BE2C (cell line): Measurements from ENCODE around the gene OPCML.

Source experiments
- DNase-seq: peaks from one replicate; pipeline ENCODE4 v3.0.0-alpha.2; 2020
- H3K27me3 ChIP-seq: fragments of 250-450 bp; sonication (Bioruptor Pico); 2 replicates; pipeline ENCODE4 v1.5.1; 2020; ENCODE audit warnings: mild to moderate bottlenecking
- H3K36me3 ChIP-seq: fragments of 250-450 bp; sonication (Bioruptor Pico); 2 replicates; pipeline ENCODE4 v1.5.1; 2020; ENCODE audit warnings: mild to moderate bottlenecking
- H3K4me1 ChIP-seq: fragments of 250-450 bp; sonication (Bioruptor Pico); 2 replicates; pipeline ENCODE4 v1.5.1; 2020
- H3K4me3 ChIP-seq: 2 replicates; pipeline ENCODE4 v1.5.1; 2011; ENCODE audit warnings: low read depth, low read length
- H3K9me3 ChIP-seq: fragments of 250-450 bp; sonication (Bioruptor Pico); 2 replicates; pipeline ENCODE4 v1.5.1; 2020
- CTCF ChIP-seq: IDR thresholded peaks from 2 replicates; pipeline ENCODE4 v1.5.1; 2012; ENCODE audit warnings: mild to moderate bottlenecking, low read depth, low read length

Gene OPCML

GRCh38 chr11:132650969-132651720, 881.2 kb downstream of the OPCML start:
- Histone ChIP-seq H3K9me3 (no peaks in the 10 kb centered on the region; the same call in none of the 2 replicates), H3K27me3 (no peaks in the 10 kb centered on the region), H3K4me3 (no peak overlapping the region), H3K36me3 (no peaks in the 10 kb centered on the region), H3K4me1 (no peaks in the 10 kb centered on the region)
- no peak for DNase-seq
- TF ChIP-seq CTCF: no peak

- TF ChIP-seq CTCF: no peak
- DNase-seq: no peak
- no peaks in the 10 kb centered on the region for H3K36me3 ChIP-seq
- no peaks in the 10 kb centered on the region for H3K4me1 ChIP-seq
- H3K9me3 ChIP-seq: no peaks in the 10 kb centered on the region; the same call in 1 of the 2 replicates
- H3K27me3 ChIP-seq: no peaks in the 10 kb centered on the region
- H3K4me3 ChIP-seq: no peak overlapping the region
Observed at GRCh38 chr11:132649277-132649676, 883.0 kb downstream of the OPCML start.

- DNase-seq: no peak
- H3K9me3 ChIP-seq: no peaks in the 10 kb centered on the region; the same call in 1 of the 2 replicates
- TF ChIP-seq CTCF: no peak
- H3K4me3 ChIP-seq: no peak overlapping the region
- no peaks in the 10 kb centered on the region for H3K4me1 ChIP-seq
- H3K27me3 ChIP-seq: no peaks in the 10 kb centered on the region
- H3K36me3 ChIP-seq: no peaks in the 10 kb centered on the region
Observed at GRCh38 chr11:132648851-132649250, 883.5 kb downstream of the OPCML start.

- no peaks in the 10 kb centered on the region for H3K27me3 ChIP-seq
- H3K9me3 ChIP-seq: no peaks in the 10 kb centered on the region; the same call in 1 of the 2 replicates
- H3K36me3 ChIP-seq: no peaks in the 10 kb centered on the region
- no peaks in the 10 kb centered on the region for H3K4me1 ChIP-seq
- DNase-seq: no peak
- no peak for TF ChIP-seq CTCF
- H3K4me3 ChIP-seq: no peak overlapping the region
Observed at GRCh38 chr11:132646890-132647289, 885.4 kb downstream of the OPCML start.

- H3K4me1 ChIP-seq: no peaks in the 10 kb centered on the region
- H3K9me3 ChIP-seq: no peaks in the 10 kb centered on the region
- DNase-seq: no peak
- TF ChIP-seq CTCF: no peak
- no peaks in the 10 kb centered on the region for H3K27me3 ChIP-seq
- no peak overlapping the region for H3K4me3 ChIP-seq
- H3K36me3 ChIP-seq: no peaks in the 10 kb centered on the region
Observed at GRCh38 chr11:132644520-132645239, 887.6 kb downstream of the OPCML start.

GRCh38 chr11:132643239-132643638, 889.1 kb downstream of the OPCML start:
- TF ChIP-seq CTCF: no peak
- H3K4me3 ChIP-seq: no peak overlapping the region
- no peaks in the 10 kb centered on the region for H3K36me3 ChIP-seq
- no peaks in the 10 kb centered on the region for H3K9me3 ChIP-seq
- no peaks in the 10 kb centered on the region for H3K4me1 ChIP-seq
- no peak for DNase-seq
- no peaks in the 10 kb centered on the region for H3K27me3 ChIP-seq
